ENCODE measurements around the gene RHBDF2. TPM values are rescaled to one million over a fixed set of nuclear protein-coding genes. Genes with fewer than 3 reads are reported as not detected.

Gene RHBDF2
- total RNA-seq, 3 donors from 2014 or later (not counting 1 experiment from before 2014, with no cell fraction given): 194 to 233 (median 202) TPM

- peak overlapping the region; percentile 41 to 75 for H3K27ac Mint-ChIP-seq
- H3K27ac ChIP-seq (ENCODE audit: low read length): peak overlapping the region; percentile 69
- no peak for DNase-seq
- peak; percentile 28 to 38 (median 28) for ATAC-seq
- H3K9me3 Mint-ChIP-seq: no peaks in the 10 kb centered on the region
- H3K4me1 Mint-ChIP-seq: peaks cover 16 to 35% of the 10 kb centered on the region in 2 donors
- H3K4me1 ChIP-seq (ENCODE audit: control insufficient read depth, insufficient read depth, low read length): peaks cover 58% of the 10 kb centered on the region
- no peaks in the 10 kb centered on the region for H3K36me3 Mint-ChIP-seq
- H3K27me3 ChIP-seq (ENCODE audit: control insufficient read depth, insufficient read depth, low read length): no peaks in the 10 kb centered on the region
- intact Hi-C loops (cut with micrococcal nuclease): no loop called here
- peaks cover 41% of the 10 kb centered on the region for H3K36me3 ChIP-seq (ENCODE audit: control insufficient read depth, insufficient read depth, low read length)
- H3K4me3 Mint-ChIP-seq: no peak overlapping the region
- peak overlapping the region; percentile 4 for H3K4me3 ChIP-seq (ENCODE audit: low read length)
- WGBS (ENCODE audit: insufficient coverage): 55% methylated on average over 21 of the region's 21 CpGs
- TF ChIP-seq CTCF (IDR thresholded peaks at IDR 0.05): no peak
- no peaks in the 10 kb centered on the region for H3K27me3 Mint-ChIP-seq (ENCODE audit: low read depth in 2 of 2)
- no peaks in the 10 kb centered on the region for H3K9me3 ChIP-seq (ENCODE audit: control insufficient read depth, insufficient read depth, low read length)
These were observed 20.1 kb downstream of the RHBDF2 start for GRCh38 chr17:76481071-76481655.

GRCh38 chr17:76480632-76481031 is 20.6 kb downstream of the RHBDF2 start:
- DNase-seq (no peak), ATAC-seq (no peak)
- no peaks in the 10 kb centered on the region for H3K27me3 Mint-ChIP-seq (ENCODE audit: low read depth in 2 of 2)
- intact Hi-C loops (cut with micrococcal nuclease): no loop called here
- H3K36me3 ChIP-seq (ENCODE audit: control insufficient read depth, insufficient read depth, low read length): peaks cover 40% of the 10 kb centered on the region
- no peaks in the 10 kb centered on the region for H3K36me3 Mint-ChIP-seq
- no peak overlapping the region for H3K4me3 ChIP-seq (ENCODE audit: low read length)
- peaks cover 13 to 30% of the 10 kb centered on the region in 2 donors for H3K4me1 Mint-ChIP-seq
- peak overlapping the region; percentile 69 for H3K27ac ChIP-seq (ENCODE audit: low read length)
- H3K4me1 ChIP-seq (ENCODE audit: control insufficient read depth, insufficient read depth, low read length): peaks cover 53% of the 10 kb centered on the region
- 41% methylated on average over 15 of the region's 15 CpGs for WGBS (ENCODE audit: insufficient coverage)
- no peaks in the 10 kb centered on the region for H3K9me3 Mint-ChIP-seq
- no peak for TF ChIP-seq CTCF (IDR thresholded peaks at IDR 0.05)
- H3K4me3 Mint-ChIP-seq: no peak overlapping the region
- H3K9me3 ChIP-seq (ENCODE audit: control insufficient read depth, insufficient read depth, low read length): no peaks in the 10 kb centered on the region
- no peaks in the 10 kb centered on the region for H3K27me3 ChIP-seq (ENCODE audit: control insufficient read depth, insufficient read depth, low read length)
- peak overlapping the region; percentile 41 to 75 for H3K27ac Mint-ChIP-seq

GRCh38 chr17:76479515-76480060 is 21.6 kb downstream of the RHBDF2 start:
- intact Hi-C loops (cut with micrococcal nuclease): no loop called here
- Mint-ChIP-seq H3K4me1 (peaks cover 10 to 25% of the 10 kb centered on the region in 2 donors), H3K27ac (no peak overlapping the region), H3K9me3 (no peaks in the 10 kb centered on the region), H3K27me3 (ENCODE audit: low read depth in 2 of 2) (no peaks in the 10 kb centered on the region), H3K36me3 (no peaks in the 10 kb centered on the region), H3K4me3 (no peak overlapping the region)
- no peaks in the 10 kb centered on the region for H3K9me3 ChIP-seq (ENCODE audit: control insufficient read depth, insufficient read depth, low read length)
- H3K27me3 ChIP-seq (ENCODE audit: control insufficient read depth, insufficient read depth, low read length): no peaks in the 10 kb centered on the region
- WGBS (ENCODE audit: insufficient coverage): 79% methylated on average over 13 of the region's 14 CpGs
- ATAC-seq: no peak
- peaks cover 49% of the 10 kb centered on the region for H3K36me3 ChIP-seq (ENCODE audit: control insufficient read depth, insufficient read depth, low read length)
- no peak overlapping the region for H3K27ac ChIP-seq (ENCODE audit: low read length)
- H3K4me1 ChIP-seq (ENCODE audit: control insufficient read depth, insufficient read depth, low read length): peaks cover 44% of the 10 kb centered on the region
- no peak for DNase-seq
- TF ChIP-seq CTCF (IDR thresholded peaks at IDR 0.05): no peak
- no peak overlapping the region for H3K4me3 ChIP-seq (ENCODE audit: low read length)
